Hepatocyte (in vitro differentiated cells): ENCODE results near the gene ZNF829. TPM values are rescaled to one million over a fixed set of nuclear protein-coding genes. Genes with fewer than 3 reads are reported as not detected.

Source experiments
- DNase-seq: peaks from one replicate; pipeline ENCODE4 v3.0.0-alpha.2; 2016; ENCODE audit warnings: low spot score
- H2AFZ ChIP-seq: fragments of 200-600 bp; sonication (generic); 2 replicates; pipeline ENCODE4 v1.6.0; 2016; ENCODE audit warnings: antibody characterized with exemption, mild to moderate bottlenecking
- H3K27ac ChIP-seq: fragments of 200-600 bp; sonication (generic); 2 replicates; pipeline ENCODE4 v1.5.1; 2016; ENCODE audit warnings: mild to moderate bottlenecking
- H3K27me3 ChIP-seq: fragments of 200-600 bp; sonication (generic); 2 replicates; pipeline ENCODE4 v1.6.1; 2016
- H3K36me3 ChIP-seq: fragments of 200-600 bp; sonication (generic); replicated peaks from 2 replicates; pipeline ENCODE4 v1.5.1; 2016; ENCODE audit warnings: low read depth; ENCODE audit not compliant: insufficient read depth
- H3K4me1 ChIP-seq: fragments of 200-600 bp; sonication (generic); 2 replicates; pipeline ENCODE4 v1.5.1; 2016; ENCODE audit warnings: mild to moderate bottlenecking, moderate library complexity; ENCODE audit not compliant: insufficient read depth
- H3K4me2 ChIP-seq: fragments of 200-600 bp; sonication (generic); 2 replicates; pipeline ENCODE4 v1.6.0; 2016
- H3K4me3 ChIP-seq: fragments of 200-600 bp; sonication (generic); 2 replicates; pipeline ENCODE4 v1.5.1; 2016; ENCODE audit warnings: mild to moderate bottlenecking
- H3K79me2 ChIP-seq: fragments of 200-600 bp; sonication (generic); 2 replicates; pipeline ENCODE4 v1.6.0; 2017; ENCODE audit warnings: mild to moderate bottlenecking
- H3K9me2 ChIP-seq: fragments of 200-600 bp; sonication (generic); replicated peaks from 2 replicates; pipeline ENCODE4 v1.6.0; 2017; ENCODE audit warnings: mild to moderate bottlenecking; ENCODE audit not compliant: insufficient read depth
- H3K9me3 ChIP-seq: fragments of 200-600 bp; sonication (generic); 2 replicates; pipeline ENCODE4 v1.5.1; 2016; ENCODE audit warnings: low read depth, mild to moderate bottlenecking
- H4K20me1 ChIP-seq: fragments of 200-600 bp; sonication (generic); 2 replicates; pipeline ENCODE4 v1.6.0; 2016; ENCODE audit warnings: mild to moderate bottlenecking; ENCODE audit not compliant: insufficient read depth, poor library complexity, severe bottlenecking
- EZH2 ChIP-seq: fragments of 200-600 bp; sonication (generic); IDR thresholded peaks from 2 replicates; pipeline ENCODE4 v1.6.1; 2016; ENCODE audit warnings: antibody characterized with exemption, mild to moderate bottlenecking, borderline replicate concordance
- EZH2phosphoT487 ChIP-seq: fragments of 200-600 bp; sonication (generic); IDR thresholded peaks from one replicate; pipeline ENCODE4 v1.6.1; 2018; ENCODE audit warnings: antibody characterized with exemption, mild to moderate bottlenecking, low read depth, moderate library complexity; ENCODE audit not compliant: unreplicated experiment, severe bottlenecking
- WGBS: methylation state at CpG from one replicate; pipeline ENCODE4 v1.1.6; 2016; ENCODE audit warnings: low lambda C conversion rate; ENCODE audit errors: missing lambda C conversion rate; 5-methylcytosine and 5-hydroxymethylcytosine counted together
- polyA plus RNA-seq: library from polyadenylated mRNA; unstranded; fragments of >200 nt; fragmentation: Nextera tagmentation; extraction: Ambion mirVana; gene quantifications from 2 replicates; pipeline ENCODE4 v1.2.1, GENCODE V29; 2016
- total RNA-seq: library from RNA; depleted of rRNA; stranded (reverse); fragments of >200 nt; gene quantifications from 2 replicates; pipeline ENCODE4 v1.2.3, GENCODE V29; 2014
- TF ChIP-seq, protein P1 (sequence below): fragments of 200-600 bp; sonication (generic); IDR thresholded peaks from 2 replicates; pipeline ENCODE4 v1.5.1; 2016; ENCODE audit warnings: antibody characterized with exemption, mild to moderate bottlenecking; ENCODE audit not compliant: poor library complexity

The ZNF829 gene
- total and polyA plus RNA-seq, 2 experiments from 2014 or later, result 0.83 to 2.0 TPM

GRCh38 chr19:36918090-36918489, 2.0 kb upstream of the ZNF829 start:
- H3K9me3 ChIP-seq, result peaks cover 22% of the 10 kb centered on the region
- no peak overlapping the region for H3K27ac ChIP-seq
- TF ChIP-seq EZH2phosphoT487 (no peak), EZH2 (no peak)
- DNase-seq, result no peak
- H3K79me2 ChIP-seq, result no peaks in the 10 kb centered on the region
- no peak overlapping the region for H3K4me3 ChIP-seq
- no peaks in the 10 kb centered on the region for H3K36me3 ChIP-seq
- H3K9me2 ChIP-seq, result no peaks in the 10 kb centered on the region
- no peak overlapping the region for H2AFZ ChIP-seq
- WGBS, result 97% methylated on average over 9 of the region's 9 CpGs
- H3K4me1 ChIP-seq, result peaks cover 5% of the 10 kb centered on the region
- H3K27me3 ChIP-seq, result no peaks in the 10 kb centered on the region
- no peaks in the 10 kb centered on the region for H4K20me1 ChIP-seq
- no peak overlapping the region for H3K4me2 ChIP-seq

DNA sequence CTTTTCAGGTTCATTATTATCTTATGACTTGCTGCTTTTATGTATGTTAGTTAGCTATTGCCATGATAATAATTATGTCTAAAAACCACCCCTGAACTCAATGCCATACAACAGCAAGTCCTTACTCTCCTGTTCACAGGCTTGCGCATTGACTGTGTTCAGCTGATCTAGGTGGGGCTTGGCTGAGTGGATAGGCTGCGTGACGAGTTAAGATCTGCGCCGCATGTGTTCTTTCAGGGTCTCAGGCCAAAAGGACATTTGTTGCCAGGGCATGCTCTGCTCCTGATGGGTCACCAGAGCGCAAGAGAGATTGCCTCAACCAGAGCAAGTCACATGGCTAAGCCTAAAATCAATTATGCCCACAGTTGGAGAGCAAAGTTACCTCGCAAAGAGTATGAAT, 900 bp upstream of the ZNF829 start:
- H4K20me1 ChIP-seq, result no peaks in the 10 kb centered on the region
- no peak for TF ChIP-seq EZH2
- TF ChIP-seq EZH2phosphoT487, result no peak
- TF ChIP-seq, protein P1, sequence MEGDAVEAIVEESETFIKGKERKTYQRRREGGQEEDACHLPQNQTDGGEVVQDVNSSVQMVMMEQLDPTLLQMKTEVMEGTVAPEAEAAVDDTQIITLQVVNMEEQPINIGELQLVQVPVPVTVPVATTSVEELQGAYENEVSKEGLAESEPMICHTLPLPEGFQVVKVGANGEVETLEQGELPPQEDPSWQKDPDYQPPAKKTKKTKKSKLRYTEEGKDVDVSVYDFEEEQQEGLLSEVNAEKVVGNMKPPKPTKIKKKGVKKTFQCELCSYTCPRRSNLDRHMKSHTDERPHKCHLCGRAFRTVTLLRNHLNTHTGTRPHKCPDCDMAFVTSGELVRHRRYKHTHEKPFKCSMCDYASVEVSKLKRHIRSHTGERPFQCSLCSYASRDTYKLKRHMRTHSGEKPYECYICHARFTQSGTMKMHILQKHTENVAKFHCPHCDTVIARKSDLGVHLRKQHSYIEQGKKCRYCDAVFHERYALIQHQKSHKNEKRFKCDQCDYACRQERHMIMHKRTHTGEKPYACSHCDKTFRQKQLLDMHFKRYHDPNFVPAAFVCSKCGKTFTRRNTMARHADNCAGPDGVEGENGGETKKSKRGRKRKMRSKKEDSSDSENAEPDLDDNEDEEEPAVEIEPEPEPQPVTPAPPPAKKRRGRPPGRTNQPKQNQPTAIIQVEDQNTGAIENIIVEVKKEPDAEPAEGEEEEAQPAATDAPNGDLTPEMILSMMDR, result no peak
- no peak for DNase-seq
- peaks cover 5% of the 10 kb centered on the region for H3K4me1 ChIP-seq
- 72% methylated on average over 7 of the region's 7 CpGs for WGBS
- peaks cover 27% of the 10 kb centered on the region for H3K9me3 ChIP-seq
- no peaks in the 10 kb centered on the region for H3K27me3 ChIP-seq
- peak overlapping the region; percentile 87 for H3K4me2 ChIP-seq
- H3K4me3 ChIP-seq, result peak overlapping the region; percentile 78
- no peaks in the 10 kb centered on the region for H3K79me2 ChIP-seq
- H2AFZ ChIP-seq, result peak overlapping the region; percentile 86
- H3K9me2 ChIP-seq, result no peaks in the 10 kb centered on the region
- peak overlapping the region; percentile 98 for H3K27ac ChIP-seq
- H3K36me3 ChIP-seq, result no peaks in the 10 kb centered on the region

GRCh38 chr19:36898422-36898821, 17.7 kb downstream of the ZNF829 start:
- no peak for DNase-seq
- Histone ChIP-seq H3K36me3 (peaks cover 21% of the 10 kb centered on the region), H3K4me2 (no peak overlapping the region), H3K27ac (no peak overlapping the region), H4K20me1 (no peaks in the 10 kb centered on the region), H3K4me3 (no peak overlapping the region), H2AFZ (no peak overlapping the region), H3K9me3 (peaks cover 65% of the 10 kb centered on the region), H3K4me1 (no peaks in the 10 kb centered on the region), H3K9me2 (no peaks in the 10 kb centered on the region), H3K27me3 (no peaks in the 10 kb centered on the region), H3K79me2 (no peaks in the 10 kb centered on the region)
- TF ChIP-seq EZH2, result no peak
- WGBS, result 82% methylated on average over 4 of the region's 4 CpGs

- H3K27ac ChIP-seq, result no peak overlapping the region
- no peaks in the 10 kb centered on the region for H3K9me2 ChIP-seq
- 91% methylated on average over 2 of the region's 2 CpGs for WGBS
- H3K4me3 ChIP-seq, result no peak overlapping the region
- H4K20me1 ChIP-seq, result no peaks in the 10 kb centered on the region
- H3K79me2 ChIP-seq, result no peaks in the 10 kb centered on the region
- TF ChIP-seq, protein P1, result no peak
- TF ChIP-seq EZH2 (no peak), EZH2phosphoT487 (no peak)
- H3K4me1 ChIP-seq, result no peaks in the 10 kb centered on the region
- H3K36me3 ChIP-seq, result peaks cover 29% of the 10 kb centered on the region
- no peak overlapping the region for H3K4me2 ChIP-seq
- H2AFZ ChIP-seq, result no peak overlapping the region
- peaks cover 89% of the 10 kb centered on the region for H3K9me3 ChIP-seq
- H3K27me3 ChIP-seq, result no peaks in the 10 kb centered on the region
- no peak for DNase-seq
Observed at GRCh38 chr19:36894849-36895383, 21.2 kb downstream of the ZNF829 start.
